Transverse colon (tissue), 4 donors: ENCODE data around the gene HIVEP3.

Experiments used
- CTCF ChIP-seq, 5 experiments: fragments of 200-600 bp in 3 of 5; fragments of 450-650 bp in 2 of 5; sonication (generic) in 3 of 5; IDR thresholded peaks; 1 replicate in 2 of 5; 2 replicates in 3 of 5; pipeline ENCODE4 v1.5.1; 2016 to 2017; ENCODE audit warnings: antibody characterized with exemption in 5 of 5, inconsistent platforms in 3 of 5, mild to moderate bottlenecking in 2 of 5, moderate library complexity in 1 of 5
- EP300 ChIP-seq: sonication (generic); formaldehyde crosslinking; IDR thresholded peaks from one replicate; pipeline ENCODE4 v1.6.1; 2017; ENCODE audit warnings: antibody characterized with exemption, low read depth
- POLR2AphosphoS5 ChIP-seq, 3 donors: sonication (generic); formaldehyde crosslinking; IDR thresholded peaks; one replicate each; pipeline ENCODE4 v1.6.1; 2016; ENCODE audit warnings: antibody characterized with exemption in 3 of 3

- no peak for TF ChIP-seq CTCF (IDR thresholded peaks at IDR 0.05)
- TF ChIP-seq POLR2AphosphoS5 (IDR thresholded peaks at IDR 0.05): no peak
- TF ChIP-seq EP300: no peak
These were observed 421.2 kb downstream of the HIVEP3 start for GRCh38 chr1:41497461-41498030.
